Keratinocyte (primary cell): Measurements from ENCODE around the gene EDA. TPM values are rescaled to one million over a fixed set of nuclear protein-coding genes. Genes with fewer than 3 reads are reported as not detected.

ENCODE experiments used
- DNase-seq: peaks from one replicate; pipeline ENCODE4 v3.0.0-alpha.2; 2011; ENCODE audit warnings: low read depth, missing footprints, low spot score
- FAIRE-seq: peaks from 2 replicates; lab custom pipeline; 2011; peaks lifted over from hg19 to GRCh38; lab: Jason Lieb, UNC
- H2AFZ ChIP-seq: 2 replicates; pipeline ENCODE4 v1.6.0; 2012; ENCODE audit warnings: low read length, control low read depth, inconsistent platforms; ENCODE audit not compliant: control insufficient read depth
- H3K27ac ChIP-seq: 2 replicates; pipeline ENCODE4 v1.5.1; 2011; ENCODE audit warnings: low read length; ENCODE audit not compliant: control insufficient read depth, insufficient read depth
- H3K27me3 ChIP-seq: 3 replicates; pipeline ENCODE4 v1.6.0; 2011; ENCODE audit warnings: low read length; ENCODE audit not compliant: control insufficient read depth, insufficient read depth; ENCODE audit errors: extremely low read depth
- H3K36me3 ChIP-seq, 2 experiments: 2 replicates in 1 of 2; 3 replicates in 1 of 2; pipeline ENCODE4 v1.5.1; 2011; ENCODE audit warnings: low read length in 2 of 2, mild to moderate bottlenecking in 1 of 2; ENCODE audit not compliant: control insufficient read depth in 2 of 2, insufficient read depth in 2 of 2; ENCODE audit errors: extremely low read depth in 1 of 2
- H3K4me1 ChIP-seq: 3 replicates; pipeline ENCODE4 v1.5.1; 2011; ENCODE audit warnings: low read length; ENCODE audit not compliant: control insufficient read depth, insufficient read depth; ENCODE audit errors: extremely low read depth
- H3K4me2 ChIP-seq: 3 replicates; pipeline ENCODE4 v1.6.0; 2011; ENCODE audit warnings: low read depth, low read length; ENCODE audit not compliant: control insufficient read depth, insufficient read depth; ENCODE audit errors: extremely low read depth
- H3K4me3 ChIP-seq, 3 experiments: fragments of 200-600 bp in 1 of 3; sonication (generic) in 1 of 3; 2 replicates in 2 of 3; 3 replicates in 1 of 3; pipeline ENCODE4 v1.5.1; 2011 to 2016; ENCODE audit warnings: low read length in 3 of 3, mild to moderate bottlenecking in 3 of 3, control low read depth in 2 of 3, inconsistent platforms in 1 of 3, low read depth in 1 of 3, mixed read lengths in 1 of 3, mixed run types in 1 of 3, moderate library complexity in 1 of 3; ENCODE audit not compliant: control insufficient read depth in 2 of 3, insufficient read depth in 2 of 3; ENCODE audit errors: extremely low read depth in 1 of 3
- H3K79me2 ChIP-seq: 2 replicates; pipeline ENCODE4 v1.6.0; 2012; ENCODE audit warnings: low read length; ENCODE audit not compliant: control insufficient read depth, insufficient read depth
- H3K9ac ChIP-seq: 3 replicates; pipeline ENCODE4 v1.6.0; 2011; ENCODE audit warnings: low read length; ENCODE audit not compliant: control insufficient read depth, insufficient read depth; ENCODE audit errors: extremely low read depth
- H3K9me1 ChIP-seq: 3 replicates; pipeline ENCODE4 v1.6.0; 2011; ENCODE audit warnings: low read length; ENCODE audit not compliant: control insufficient read depth, insufficient read depth; ENCODE audit errors: extremely low read depth
- H3K9me3 ChIP-seq: 2 replicates; pipeline ENCODE4 v1.5.1; 2012; ENCODE audit warnings: low read depth, low read length; ENCODE audit not compliant: control insufficient read depth
- H4K20me1 ChIP-seq: 3 replicates; pipeline ENCODE4 v1.6.0; 2011; ENCODE audit warnings: low read length; ENCODE audit not compliant: control insufficient read depth, insufficient read depth; ENCODE audit errors: extremely low read depth
- CTCF ChIP-seq, 3 experiments: IDR thresholded peaks in 1 of 3; conservative IDR thresholded peaks in 1 of 3; optimal IDR thresholded peaks in 1 of 3; 2 replicates in 2 of 3; 3 replicates in 1 of 3; pipeline versions ENCODE3 to v1.5.1; 2011; ENCODE audit warnings: low read length in 3 of 3, mild to moderate bottlenecking in 3 of 3, moderate library complexity in 2 of 3, control low read depth in 1 of 3, inconsistent platforms in 1 of 3; ENCODE audit not compliant: insufficient read depth in 2 of 3; ENCODE audit errors: extremely low read depth in 1 of 3
- EZH2 ChIP-seq: IDR thresholded peaks from one replicate; pipeline ENCODE4 v1.6.1; 2012; ENCODE audit warnings: inconsistent platforms, mild to moderate bottlenecking, low read length, moderate library complexity
- dilution Hi-C: fragments of 300-500 bp; cut with MboI; formaldehyde crosslinking; loops from one replicate; pipeline ENCODE4 v1.7.0; 2020; ENCODE audit warnings: low sequenced_read_pairs; ENCODE audit not compliant: extremely low pct_ligation_motif_present
- polyA plus RNA-seq, 5 experiments: library from polyadenylated mRNA; depleted of rRNA in 3 of 5; stranded (reverse) in 3 of 5; stranded (forward) in 1 of 5; unstranded in 1 of 5; fragments of >200 nt; gene quantifications; 1 replicate in 1 of 5; 2 replicates in 3 of 5; 3 replicates in 1 of 5; pipeline versions ENCODE4 v1.2.1 to v1.2.3, GENCODE V29; 2011 to 2012; ENCODE audit warnings: missing spikeins in 2 of 5, low read depth in 1 of 5, low replicate concordance in 1 of 5

Gene EDA
- polyA plus RNA-seq, 1 donor (not counting 4 experiments of a cell fraction or from before 2014, with no cell fraction given) = 0.75 TPM

GRCh38 chrX:70022616-70023015 lies 406.7 kb downstream of the EDA start:
- no peaks in the 10 kb centered on the region for H3K9me1 ChIP-seq
- no peaks in the 10 kb centered on the region for H4K20me1 ChIP-seq
- H3K9ac ChIP-seq = no peak overlapping the region
- no peaks in the 10 kb centered on the region for H3K9me3 ChIP-seq
- FAIRE-seq (no peak), DNase-seq (no peak)
- H3K79me2 ChIP-seq = no peaks in the 10 kb centered on the region
- no peak overlapping the region for H2AFZ ChIP-seq
- dilution Hi-C loops = no loop called here
- H3K4me1 ChIP-seq = peaks cover 20% of the 10 kb centered on the region
- H3K4me3 ChIP-seq = no peak overlapping the region
- no peak overlapping the region for H3K4me2 ChIP-seq
- TF ChIP-seq EZH2 = no peak
- no peaks in the 10 kb centered on the region for H3K27me3 ChIP-seq
- H3K27ac ChIP-seq = no peak overlapping the region
- H3K36me3 ChIP-seq = no peaks in the 10 kb centered on the region

- FAIRE-seq (no peak), DNase-seq (no peak)
- Histone ChIP-seq H3K9me3 (no peaks in the 10 kb centered on the region), H3K4me3 (no peak overlapping the region), H3K9ac (no peak overlapping the region), H2AFZ (no peak overlapping the region), H3K36me3 (no peaks in the 10 kb centered on the region), H3K9me1 (no peaks in the 10 kb centered on the region), H3K4me1 (peaks cover 20% of the 10 kb centered on the region), H3K79me2 (no peaks in the 10 kb centered on the region), H3K4me2 (peak overlapping the region; percentile 55), H3K27ac (no peak overlapping the region), H4K20me1 (no peaks in the 10 kb centered on the region), H3K27me3 (no peaks in the 10 kb centered on the region)
- dilution Hi-C loops = no loop called here
- TF ChIP-seq CTCF (optimal IDR thresholded peaks at IDR 0.05 in 1 of 3, IDR thresholded peaks at IDR 0.05 in 1 of 3, conservative IDR thresholded peaks at IDR 0.05 in 1 of 3; ENCODE audit: extremely low read depth in 1 of 3, insufficient read depth in 2 of 3, low read length in 3 of 3) (no peak), EZH2 (no peak)
These were observed 409.6 kb downstream of the EDA start for GRCh38 chrX:70025464-70025863.
